ENCODE results near the gene MRPL46.

GRCh38 chr15:88506628-88507027 lies 39.4 kb upstream of the MRPL46 start:
- TF ChIP-seq GATA2 (IDR thresholded peaks at IDR 0.05; ENCODE audit: low read depth, low read length) (no peak), GATA3 (IDR thresholded peaks at IDR 0.05; ENCODE audit: low read depth, low read length) (no peak)

Measured in SH-SY5Y (cell line).